ENCODE results near the gene PTTG1IP. TPM values are rescaled to one million over a fixed set of nuclear protein-coding genes. Genes with fewer than 3 reads are reported as not detected.

The PTTG1IP gene
- total and polyA plus RNA-seq, 2 of the 13 experiments (the other 11 are each of a cell fraction or from before 2014, with no cell fraction given): 161 to 700 TPM

GRCh38 chr21:44869781-44870747 lies 3.4 kb downstream of the PTTG1IP start:
- H3K27me3 ChIP-seq (ENCODE audit: control insufficient read depth in 1 of 2, insufficient read depth in 2 of 2, low read length in 2 of 2): no peaks in the 10 kb centered on the region; a peak in 1 of 5 replicates
- H2AFZ ChIP-seq (ENCODE audit: low read length): no peak overlapping the region
- in situ Hi-C loops (cut with HindIII; ENCODE audit: extremely low pct_ligation_motif_present, low pct_unique_long_range_greater_than_20kb): no loop called here
- WGBS (ENCODE audit: low lambda C conversion rate): 5% methylated on average over 19 of the region's 19 CpGs
- peak overlapping the region; percentile 71 to 94 (median 82) for H3K4me3 ChIP-seq (replicated peaks in 1 of 3; ENCODE audit: insufficient read depth in 1 of 3, low read depth in 2 of 3, low read length in 3 of 3)
- FAIRE-seq (peak; percentile 4), ATAC-seq (peak; percentile 78), DNase-seq (ENCODE audit: low spot score) (peak; percentile 96)
- peak overlapping the region; percentile 95 for H3K4me2 ChIP-seq (ENCODE audit: low read depth, low read length)
- no TSS peak for BruUV-seq (replicated peaks)
- H3K27ac ChIP-seq (ENCODE audit: extremely low read length, insufficient read depth, low read length): peak overlapping the region; percentile 72
- peaks cover 74% of the 10 kb centered on the region for H3K4me1 ChIP-seq (ENCODE audit: insufficient read depth, low read length)
- H4K20me1 ChIP-seq (ENCODE audit: insufficient read depth, low read length): peaks cover 75% of the 10 kb centered on the region
- peaks cover 85% of the 10 kb centered on the region for H3K79me2 ChIP-seq (ENCODE audit: insufficient read depth, low read length)
- no peaks in the 10 kb centered on the region for H3K9me3 ChIP-seq (ENCODE audit: low read length)
- CTCF ChIA-PET (ENCODE audit: low intra/inter-chr PET ratio, low total read pairs): no interaction called here
- POLR2A ChIA-PET: interaction anchor here (0.6 to 1.4 kb wide), 12 partner anchors 8 to 68 kb away, joined by 3 to 19 read pairs (median 3); partner anchors contain the start of gene UBE2G2
- intact Hi-C loops (cut with micrococcal nuclease; ENCODE audit: unreplicated experiment): loop anchor here (1.0 to 5.0 kb wide), 2 partner anchors 42 to 68 kb away; partner anchors contain the start of gene UBE2G2
- H3K9ac ChIP-seq (ENCODE audit: insufficient read depth, low read depth, low read length): peak overlapping the region; percentile 94
- H3K36me3 ChIP-seq (replicated peaks in 1 of 2; ENCODE audit: control insufficient read depth in 1 of 2, insufficient read depth in 2 of 2, low read length in 2 of 2): peaks cover 15 to 35% of the 10 kb centered on the region in 2 experiments
- TF ChIP-seq, protein P1, sequence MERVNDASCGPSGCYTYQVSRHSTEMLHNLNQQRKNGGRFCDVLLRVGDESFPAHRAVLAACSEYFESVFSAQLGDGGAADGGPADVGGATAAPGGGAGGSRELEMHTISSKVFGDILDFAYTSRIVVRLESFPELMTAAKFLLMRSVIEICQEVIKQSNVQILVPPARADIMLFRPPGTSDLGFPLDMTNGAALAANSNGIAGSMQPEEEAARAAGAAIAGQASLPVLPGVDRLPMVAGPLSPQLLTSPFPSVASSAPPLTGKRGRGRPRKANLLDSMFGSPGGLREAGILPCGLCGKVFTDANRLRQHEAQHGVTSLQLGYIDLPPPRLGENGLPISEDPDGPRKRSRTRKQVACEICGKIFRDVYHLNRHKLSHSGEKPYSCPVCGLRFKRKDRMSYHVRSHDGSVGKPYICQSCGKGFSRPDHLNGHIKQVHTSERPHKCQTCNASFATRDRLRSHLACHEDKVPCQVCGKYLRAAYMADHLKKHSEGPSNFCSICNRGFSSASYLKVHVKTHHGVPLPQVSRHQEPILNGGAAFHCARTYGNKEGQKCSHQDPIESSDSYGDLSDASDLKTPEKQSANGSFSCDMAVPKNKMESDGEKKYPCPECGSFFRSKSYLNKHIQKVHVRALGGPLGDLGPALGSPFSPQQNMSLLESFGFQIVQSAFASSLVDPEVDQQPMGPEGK (CRISPR knock-in tag; IDR thresholded peaks at IDR 0.05): peak; percentile 41; the same call in 1 of the 2 replicates
- peak; percentile 61 for TF ChIP-seq RBFOX2 (IDR thresholded peaks at IDR 0.05; ENCODE audit: low read depth, low read length)
- TF ChIP-seq ZMAT3 (CRISPR knock-in tag; conservative IDR thresholded peaks at IDR 0.05): 0 out of 2 replicates have a peak, but pooled peaks have one; percentile 55
- peak; percentile 52; the same call in 1 of the 2 replicates for TF ChIP-seq TGIF2 (CRISPR knock-in tag; IDR thresholded peaks at IDR 0.05)
- no peak for TF ChIP-seq ZNF468 (CRISPR knock-in tag; IDR thresholded peaks at IDR 0.05)
- TF ChIP-seq, protein P2, sequence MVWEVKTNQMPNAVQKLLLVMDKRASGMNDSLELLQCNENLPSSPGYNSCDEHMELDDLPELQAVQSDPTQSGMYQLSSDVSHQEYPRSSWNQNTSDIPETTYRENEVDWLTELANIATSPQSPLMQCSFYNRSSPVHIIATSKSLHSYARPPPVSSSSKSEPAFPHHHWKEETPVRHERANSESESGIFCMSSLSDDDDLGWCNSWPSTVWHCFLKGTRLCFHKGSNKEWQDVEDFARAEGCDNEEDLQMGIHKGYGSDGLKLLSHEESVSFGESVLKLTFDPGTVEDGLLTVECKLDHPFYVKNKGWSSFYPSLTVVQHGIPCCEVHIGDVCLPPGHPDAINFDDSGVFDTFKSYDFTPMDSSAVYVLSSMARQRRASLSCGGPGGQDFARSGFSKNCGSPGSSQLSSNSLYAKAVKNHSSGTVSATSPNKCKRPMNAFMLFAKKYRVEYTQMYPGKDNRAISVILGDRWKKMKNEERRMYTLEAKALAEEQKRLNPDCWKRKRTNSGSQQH (CRISPR knock-in tag; IDR thresholded peaks at IDR 0.05; ENCODE audit: low read depth): peak; percentile 24; the same call in 1 of the 2 replicates
- TF ChIP-seq SIN3A (IDR thresholded peaks at IDR 0.05; ENCODE audit: borderline replicate concordance, low read depth, low read length): peak; percentile 69; the same call in 1 of the 2 replicates
- TF ChIP-seq, protein P3, sequence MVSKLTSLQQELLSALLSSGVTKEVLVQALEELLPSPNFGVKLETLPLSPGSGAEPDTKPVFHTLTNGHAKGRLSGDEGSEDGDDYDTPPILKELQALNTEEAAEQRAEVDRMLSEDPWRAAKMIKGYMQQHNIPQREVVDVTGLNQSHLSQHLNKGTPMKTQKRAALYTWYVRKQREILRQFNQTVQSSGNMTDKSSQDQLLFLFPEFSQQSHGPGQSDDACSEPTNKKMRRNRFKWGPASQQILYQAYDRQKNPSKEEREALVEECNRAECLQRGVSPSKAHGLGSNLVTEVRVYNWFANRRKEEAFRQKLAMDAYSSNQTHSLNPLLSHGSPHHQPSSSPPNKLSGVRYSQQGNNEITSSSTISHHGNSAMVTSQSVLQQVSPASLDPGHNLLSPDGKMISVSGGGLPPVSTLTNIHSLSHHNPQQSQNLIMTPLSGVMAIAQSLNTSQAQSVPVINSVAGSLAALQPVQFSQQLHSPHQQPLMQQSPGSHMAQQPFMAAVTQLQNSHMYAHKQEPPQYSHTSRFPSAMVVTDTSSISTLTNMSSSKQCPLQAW (CRISPR knock-in tag; IDR thresholded peaks at IDR 0.05): peak; percentile 71; the same call in 1 of the 2 replicates
- TF ChIP-seq, protein P4, sequence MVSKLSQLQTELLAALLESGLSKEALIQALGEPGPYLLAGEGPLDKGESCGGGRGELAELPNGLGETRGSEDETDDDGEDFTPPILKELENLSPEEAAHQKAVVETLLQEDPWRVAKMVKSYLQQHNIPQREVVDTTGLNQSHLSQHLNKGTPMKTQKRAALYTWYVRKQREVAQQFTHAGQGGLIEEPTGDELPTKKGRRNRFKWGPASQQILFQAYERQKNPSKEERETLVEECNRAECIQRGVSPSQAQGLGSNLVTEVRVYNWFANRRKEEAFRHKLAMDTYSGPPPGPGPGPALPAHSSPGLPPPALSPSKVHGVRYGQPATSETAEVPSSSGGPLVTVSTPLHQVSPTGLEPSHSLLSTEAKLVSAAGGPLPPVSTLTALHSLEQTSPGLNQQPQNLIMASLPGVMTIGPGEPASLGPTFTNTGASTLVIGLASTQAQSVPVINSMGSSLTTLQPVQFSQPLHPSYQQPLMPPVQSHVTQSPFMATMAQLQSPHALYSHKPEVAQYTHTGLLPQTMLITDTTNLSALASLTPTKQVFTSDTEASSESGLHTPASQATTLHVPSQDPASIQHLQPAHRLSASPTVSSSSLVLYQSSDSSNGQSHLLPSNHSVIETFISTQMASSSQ (IDR thresholded peaks at IDR 0.05; ENCODE audit: low read depth): no peak
- TF ChIP-seq, protein P4 (CRISPR knock-in tag; IDR thresholded peaks at IDR 0.05; ENCODE audit: borderline replicate concordance): 0 out of 2 replicates have a peak, but pooled peaks have one; percentile 32
- TF ChIP-seq ERF (CRISPR knock-in tag; IDR thresholded peaks at IDR 0.05): peak; percentile 71; the same call in 1 of the 2 replicates
- no peak for TF ChIP-seq SOX6 (IDR thresholded peaks at IDR 0.05)
- TF ChIP-seq SOX6 (CRISPR knock-in tag; IDR thresholded peaks at IDR 0.05): peak; percentile 83

Data from HepG2 (cell line).